GM23338 (cell line): ENCODE measurements around the gene ZNF385C. TPM values are rescaled to one million over a fixed set of nuclear protein-coding genes. Genes with fewer than 3 reads are reported as not detected.

Experiments used
- ATAC-seq: fragments of 200-7000 bp; cut with Tn5 transposase; 3 replicates; pipeline ENCODE4 v1.9.1; 2020
- DNase-seq: peaks from one replicate; pipeline ENCODE4 v3.0.0-alpha.2; 2015; ENCODE audit warnings: low spot score
- H2AFZ ChIP-seq: fragments of 200-600 bp; sonication (generic); 2 replicates; pipeline ENCODE4 v1.8.0; 2016; ENCODE audit warnings: antibody characterized with exemption, mild to moderate bottlenecking, moderate library complexity
- H3F3A ChIP-seq: fragments of 200-600 bp; sonication (generic); replicated peaks from 2 replicates; pipeline ENCODE4 v1.8.0; 2017; ENCODE audit warnings: antibody characterized with exemption, mixed run types, low read depth
- H3K27ac ChIP-seq: fragments of 200-600 bp; sonication (generic); 2 replicates; pipeline ENCODE4 v1.6.1; 2016; ENCODE audit warnings: low read depth
- H3K27me3 ChIP-seq: fragments of 200-600 bp; sonication (generic); 2 replicates; pipeline ENCODE4 v1.8.0; 2016; ENCODE audit warnings: mild to moderate bottlenecking, mixed run types, moderate library complexity; ENCODE audit not compliant: insufficient read depth
- H3K36me3 ChIP-seq: fragments of 200-600 bp; sonication (generic); 2 replicates; pipeline ENCODE4 v1.8.0; 2016; ENCODE audit warnings: mild to moderate bottlenecking; ENCODE audit not compliant: insufficient read depth
- H3K4me1 ChIP-seq: fragments of 200-600 bp; sonication (generic); 2 replicates; pipeline ENCODE4 v1.8.0; 2016; ENCODE audit warnings: mild to moderate bottlenecking, moderate library complexity; ENCODE audit not compliant: insufficient read depth
- H3K4me2 ChIP-seq: fragments of 200-600 bp; sonication (generic); 2 replicates; pipeline ENCODE4 v1.7.1; 2017; ENCODE audit warnings: mixed run types
- H3K4me3 ChIP-seq: fragments of 200-600 bp; sonication (generic); 2 replicates; pipeline ENCODE4 v1.6.1; 2016; ENCODE audit warnings: mixed run types
- H3K79me2 ChIP-seq: fragments of 200-600 bp; sonication (generic); replicated peaks from 2 replicates; pipeline ENCODE4 v1.8.0; 2017; ENCODE audit warnings: mild to moderate bottlenecking; ENCODE audit not compliant: insufficient read depth
- H3K9me2 ChIP-seq: fragments of 200-600 bp; sonication (generic); 2 replicates; pipeline ENCODE4 v1.8.0; 2017; ENCODE audit not compliant: insufficient read depth
- H4K20me1 ChIP-seq: fragments of 200-600 bp; sonication (generic); replicated peaks from 2 replicates; pipeline ENCODE4 v1.8.0; 2017; ENCODE audit warnings: mild to moderate bottlenecking; ENCODE audit not compliant: insufficient read depth
- H3K27ac Mint-ChIP-seq: 2 replicates; pipeline ENCODE4 v1.8.0; 2020; ENCODE audit warnings: inconsistent platforms, mild to moderate bottlenecking, moderate library complexity, mixed read lengths
- H3K27me3 Mint-ChIP-seq: 3 replicates; pipeline ENCODE4 v1.8.0; 2022; ENCODE audit warnings: low read depth, mild to moderate bottlenecking, moderate library complexity, mixed read lengths, inconsistent platforms; ENCODE audit not compliant: insufficient read depth, poor library complexity
- H3K36me3 Mint-ChIP-seq: 3 replicates; pipeline ENCODE4 v1.8.0; 2021; ENCODE audit warnings: low read depth, mild to moderate bottlenecking, inconsistent platforms, moderate library complexity, mixed read lengths
- H3K4me1 Mint-ChIP-seq: 3 replicates; pipeline ENCODE4 v1.8.0; 2020; ENCODE audit warnings: mild to moderate bottlenecking, inconsistent platforms, mixed read lengths
- H3K4me3 Mint-ChIP-seq: 3 replicates; pipeline ENCODE4 v1.8.0; 2021; ENCODE audit warnings: moderate library complexity, mild to moderate bottlenecking, inconsistent platforms, mixed read lengths
- H3K9me3 Mint-ChIP-seq: 3 replicates; pipeline ENCODE4 v1.8.0; 2020; ENCODE audit warnings: moderate library complexity, mild to moderate bottlenecking, inconsistent platforms, mixed read lengths
- CREB1 ChIP-seq: fragments of 250-450 bp; sonication (Bioruptor Pico); IDR thresholded peaks from 2 replicates; pipeline ENCODE4 v1.5.0; 2020; ENCODE audit warnings: low read depth, mild to moderate bottlenecking, moderate library complexity
- CTCF ChIP-seq, 2 experiments: fragments of 200-600 bp in 1 of 2; sonication (generic) in 1 of 2; conservative IDR thresholded peaks; 2 replicates each; pipeline versions ENCODE4 v1.5.1 to v1.6.1; 2016 to 2017; ENCODE audit warnings: antibody characterized with exemption in 2 of 2, low read depth in 2 of 2, mild to moderate bottlenecking in 2 of 2, moderate library complexity in 1 of 2
- ETS1 ChIP-seq: IDR thresholded peaks from 2 replicates; pipeline ENCODE4 v1.6.1; 2016; ENCODE audit warnings: antibody characterized with exemption
- EZH2 ChIP-seq: fragments of 200-600 bp; sonication (generic); IDR thresholded peaks from one replicate; pipeline ENCODE4 v1.8.0; 2017; ENCODE audit warnings: antibody characterized with exemption, mild to moderate bottlenecking, low read depth; ENCODE audit not compliant: unreplicated experiment
- EZH2phosphoT487 ChIP-seq: fragments of 200-600 bp; sonication (generic); IDR thresholded peaks from one replicate; pipeline ENCODE4 v1.8.1; 2018; ENCODE audit warnings: antibody characterized with exemption; ENCODE audit not compliant: unreplicated experiment
- NANOG ChIP-seq: IDR thresholded peaks from 2 replicates; pipeline ENCODE4 v1.6.1; 2016; ENCODE audit warnings: antibody characterized with exemption, borderline replicate concordance
- REST ChIP-seq: IDR thresholded peaks from one replicate; pipeline ENCODE4 v1.6.1; 2018; ENCODE audit warnings: antibody characterized with exemption; ENCODE audit not compliant: unreplicated experiment
- STAT1 ChIP-seq: IDR thresholded peaks from one replicate; pipeline ENCODE4 v1.6.1; 2016; ENCODE audit warnings: antibody characterized with exemption; ENCODE audit not compliant: unreplicated experiment
- ZNF114 ChIP-seq: fragments of 250-450 bp; sonication (Bioruptor Pico); IDR thresholded peaks from 2 replicates; pipeline ENCODE4 v1.5.0; 2020; ENCODE audit warnings: mild to moderate bottlenecking, moderate library complexity
- ZNF331 ChIP-seq: fragments of 250-450 bp; sonication (Bioruptor Pico); IDR thresholded peaks from 2 replicates; pipeline ENCODE4 v1.5.0; 2020; ENCODE audit warnings: low read depth, mild to moderate bottlenecking, moderate library complexity
- ZNF462 ChIP-seq: fragments of 250-450 bp; sonication (Bioruptor Pico); IDR thresholded peaks from 2 replicates; pipeline ENCODE4 v1.5.0; 2020; ENCODE audit warnings: mild to moderate bottlenecking, moderate library complexity
- long read RNA-seq: library from polyadenylated mRNA; unstranded; transcript quantifications from one replicate; pipeline ENCODE4 v2.0.0, GENCODE V29; 2020; ENCODE audit not compliant: unreplicated experiment
- polyA plus RNA-seq: library from polyadenylated mRNA; unstranded; fragments of >200 nt; fragmentation: Nextera tagmentation; extraction: Ambion mirVana; gene quantifications from 2 replicates; pipeline ENCODE4 v1.2.1, GENCODE V29; 2016
- total RNA-seq: library from RNA; depleted of rRNA; stranded (reverse); fragments of >200 nt; shearing (Covaris generic); gene quantifications from 2 replicates; pipeline ENCODE4 v1.2.3, GENCODE V29; 2014; rRNA removed

ZNF385C gene
- total RNA-seq, result 1.9 and 4.6 TPM in 2 replicates
- 2.5 and 3.1 TPM in 2 replicates for polyA plus RNA-seq
- long read RNA-seq, partial matches to known transcripts, result 0 of 2 reads
- long read RNA-seq, other reads (novel, unspliced or antisense), result 1 of 2 reads

GRCh38 chr17:42097691-42098631 is at the start of gene ZNF385C:
Gene ZNF385C (minus strand): TSS chr17:42098473. CDS start chr17:42063056, 35,417 bp downstream.
- no peak within 1 kb of the TSS for H3K27ac Mint-ChIP-seq
- peaks cover 19% of the 10 kb centered on the region for H3K4me1 Mint-ChIP-seq
- peak within 1 kb of the TSS; percentile 93 for H3K4me2 ChIP-seq
- no peaks in the 10 kb centered on the region; the same call in 2 of the 3 replicates for H3K36me3 Mint-ChIP-seq
- H3K9me2 ChIP-seq, result no peaks in the 10 kb centered on the region
- no peaks in the 10 kb centered on the region for H3K79me2 ChIP-seq
- no peak within 1 kb of the TSS for H3K27ac ChIP-seq
- no peaks in the 10 kb centered on the region for H3K36me3 ChIP-seq
- peak within 1 kb of the TSS; percentile 74 for H3K4me3 ChIP-seq
- TF ChIP-seq REST (no peak), EZH2 (no peak), ETS1 (no peak), CREB1 (no peak), STAT1 (no peak), ZNF331 (no peak), CTCF (conservative IDR thresholded peaks at IDR 0.05; ENCODE audit: low read depth in 2 of 2) (no peak), ZNF462 (no peak), ZNF114 (CRISPR knock-in tag) (no peak), EZH2phosphoT487 (no peak), NANOG (no peak)
- H3K4me3 Mint-ChIP-seq, result peak within 1 kb of the TSS; percentile 71
- no peaks in the 10 kb centered on the region for H4K20me1 ChIP-seq
- peaks cover 5% of the 10 kb centered on the region; the same call in 1 of the 2 replicates for H3K4me1 ChIP-seq
- DNase-seq (peak; percentile 62), ATAC-seq (peak; percentile 66)
- peaks cover 34% of the 10 kb centered on the region for H3K27me3 ChIP-seq
- peaks cover 29% of the 10 kb centered on the region for H3K27me3 Mint-ChIP-seq
- no peaks in the 10 kb centered on the region; the same call in 2 of the 3 replicates for H3K9me3 Mint-ChIP-seq
- no peaks in the 10 kb centered on the region for H3F3A ChIP-seq
- H2AFZ ChIP-seq, result peak within 1 kb of the TSS; percentile 96
